GM12874 (cell line): ENCODE results near the gene SYT14.

Experiments
- TF ChIP-seq, protein P1 (sequence below): IDR thresholded peaks from 2 replicates; pipeline ENCODE4 v1.5.1; 2011; ENCODE audit warnings: low read depth, mild to moderate bottlenecking, control low read depth, low read length, moderate library complexity; ENCODE audit not compliant: insufficient read depth

SYT14 gene

DNA sequence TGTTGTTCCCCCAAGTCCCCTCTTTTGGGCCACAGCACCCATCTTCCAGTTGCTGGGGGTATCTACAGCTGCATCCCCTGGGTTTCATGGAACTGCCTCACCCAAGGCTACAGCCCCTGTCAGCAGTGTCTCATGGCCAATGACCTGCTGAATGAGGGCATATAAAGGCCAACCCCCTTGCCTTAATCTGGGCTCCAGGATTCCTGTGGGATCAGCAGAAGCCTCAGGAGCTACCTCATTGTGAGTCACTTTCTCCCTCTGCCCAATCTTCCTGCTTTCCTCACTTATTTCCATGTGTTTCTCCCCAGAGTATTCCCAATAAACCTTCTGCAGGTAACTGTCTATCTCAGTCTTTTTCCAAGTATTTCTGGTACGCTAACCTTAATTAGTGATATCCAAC, 37.3 kb upstream of the SYT14 start:
- TF ChIP-seq, protein P1, sequence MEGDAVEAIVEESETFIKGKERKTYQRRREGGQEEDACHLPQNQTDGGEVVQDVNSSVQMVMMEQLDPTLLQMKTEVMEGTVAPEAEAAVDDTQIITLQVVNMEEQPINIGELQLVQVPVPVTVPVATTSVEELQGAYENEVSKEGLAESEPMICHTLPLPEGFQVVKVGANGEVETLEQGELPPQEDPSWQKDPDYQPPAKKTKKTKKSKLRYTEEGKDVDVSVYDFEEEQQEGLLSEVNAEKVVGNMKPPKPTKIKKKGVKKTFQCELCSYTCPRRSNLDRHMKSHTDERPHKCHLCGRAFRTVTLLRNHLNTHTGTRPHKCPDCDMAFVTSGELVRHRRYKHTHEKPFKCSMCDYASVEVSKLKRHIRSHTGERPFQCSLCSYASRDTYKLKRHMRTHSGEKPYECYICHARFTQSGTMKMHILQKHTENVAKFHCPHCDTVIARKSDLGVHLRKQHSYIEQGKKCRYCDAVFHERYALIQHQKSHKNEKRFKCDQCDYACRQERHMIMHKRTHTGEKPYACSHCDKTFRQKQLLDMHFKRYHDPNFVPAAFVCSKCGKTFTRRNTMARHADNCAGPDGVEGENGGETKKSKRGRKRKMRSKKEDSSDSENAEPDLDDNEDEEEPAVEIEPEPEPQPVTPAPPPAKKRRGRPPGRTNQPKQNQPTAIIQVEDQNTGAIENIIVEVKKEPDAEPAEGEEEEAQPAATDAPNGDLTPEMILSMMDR = no peak

- TF ChIP-seq, protein P1 = no peak
Observed at GRCh38 chr1:209901211-209901610, 36.8 kb upstream of the SYT14 start.

DNA sequence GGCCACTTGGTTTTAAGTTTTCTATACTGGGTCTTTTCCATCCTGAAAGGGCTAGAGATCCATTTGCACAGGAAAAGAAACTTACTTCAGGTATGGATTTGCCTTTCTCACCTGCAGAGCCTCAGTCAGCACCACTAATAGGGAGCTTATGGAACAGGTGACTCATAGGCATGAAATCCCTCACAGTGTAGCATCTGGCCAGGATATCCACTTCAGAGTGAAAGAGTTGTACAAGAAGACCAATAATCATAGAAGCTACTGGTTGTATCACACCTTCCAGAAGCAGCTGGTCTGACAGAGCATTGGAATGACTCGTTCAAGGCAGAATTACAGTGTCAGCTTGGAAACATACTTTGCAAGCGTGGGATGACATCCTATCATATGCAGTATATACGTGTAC, 26.3 kb upstream of the SYT14 start:
- TF ChIP-seq, protein P1 = no peak

DNA sequence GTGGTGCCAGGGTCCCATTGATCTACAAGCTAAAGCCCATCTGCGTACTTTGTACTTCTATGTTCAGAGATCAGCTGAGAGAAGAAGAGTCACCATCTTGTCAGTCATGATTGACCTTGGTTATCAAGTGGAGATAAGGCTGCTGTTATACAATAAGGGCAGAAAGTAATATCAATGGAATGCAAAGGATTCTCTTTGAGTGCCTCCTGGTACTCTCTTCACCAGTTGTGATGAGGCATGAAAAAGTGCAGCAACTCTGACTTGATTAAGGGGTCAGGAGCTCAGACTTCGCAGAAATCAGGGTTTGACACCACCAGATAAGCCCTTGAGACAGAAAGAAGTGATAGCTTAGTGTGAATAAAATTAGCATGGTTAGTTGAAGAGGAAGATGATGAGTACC, 25.7 kb upstream of the SYT14 start:
- TF ChIP-seq, protein P1 = no peak

DNA sequence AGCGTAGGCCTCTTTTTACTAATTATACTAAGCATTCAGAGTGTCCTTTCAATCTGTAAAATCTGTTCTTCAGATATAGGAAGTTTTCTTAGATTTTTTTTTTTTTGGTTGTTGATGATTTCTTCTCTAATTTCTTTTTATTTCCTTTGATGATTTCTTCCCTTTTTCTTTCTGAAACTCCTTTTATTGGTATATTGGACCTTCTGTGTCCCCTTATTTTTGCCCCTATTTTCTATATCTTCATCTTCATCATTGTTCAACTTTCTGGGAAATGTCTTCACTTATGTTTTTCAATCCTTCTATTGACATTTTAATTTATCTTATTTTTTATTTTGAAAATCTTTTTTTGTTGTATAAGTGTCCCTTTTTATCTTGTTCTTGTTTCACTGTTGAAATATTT, 17.2 kb upstream of the SYT14 start:
- TF ChIP-seq, protein P1 = no peak

DNA sequence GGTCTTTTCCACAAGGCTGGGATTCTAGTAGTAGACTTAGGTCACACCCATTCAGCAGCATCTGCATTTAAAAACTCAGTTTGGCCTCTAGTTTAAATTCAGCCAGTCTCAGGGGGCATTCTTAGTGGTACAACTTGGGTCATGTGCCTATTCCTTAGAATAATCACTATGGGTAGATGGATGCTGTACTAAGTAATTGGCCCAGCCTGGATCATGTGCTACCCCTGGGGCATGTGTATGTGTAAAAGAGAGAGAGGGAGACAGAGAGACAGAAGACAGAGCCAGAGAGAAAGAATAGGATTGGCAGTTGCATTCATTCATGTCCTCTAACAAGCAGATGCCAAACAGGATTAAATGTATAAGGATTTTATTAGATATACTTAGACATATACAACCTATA, 13.6 kb upstream of the SYT14 start:
- TF ChIP-seq, protein P1 = no peak

GRCh38 chr1:209926045-209926444, 12.0 kb upstream of the SYT14 start:
- TF ChIP-seq, protein P1 = no peak

DNA sequence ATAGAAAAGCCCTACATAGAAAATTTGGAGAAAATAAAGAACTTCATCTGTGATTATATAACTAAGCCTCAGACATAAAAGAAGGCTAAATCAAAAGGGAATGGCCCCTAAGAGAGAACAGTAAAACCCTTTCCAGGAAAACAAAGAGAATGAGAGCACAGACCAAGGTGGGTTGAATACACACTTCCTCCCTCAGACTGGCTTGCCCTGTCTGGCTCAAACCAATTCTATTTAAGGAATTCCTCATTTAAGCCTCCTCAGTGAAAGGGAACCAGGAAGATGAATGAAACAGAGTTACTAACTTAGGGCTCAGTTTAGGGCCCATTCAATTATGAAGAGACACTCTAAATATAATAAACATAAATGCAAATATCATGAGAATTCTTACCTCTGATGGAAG, 10.6 kb upstream of the SYT14 start:
- TF ChIP-seq, protein P1 = no peak
